ENCODE measurements around the gene ZNF354C.

DNA sequence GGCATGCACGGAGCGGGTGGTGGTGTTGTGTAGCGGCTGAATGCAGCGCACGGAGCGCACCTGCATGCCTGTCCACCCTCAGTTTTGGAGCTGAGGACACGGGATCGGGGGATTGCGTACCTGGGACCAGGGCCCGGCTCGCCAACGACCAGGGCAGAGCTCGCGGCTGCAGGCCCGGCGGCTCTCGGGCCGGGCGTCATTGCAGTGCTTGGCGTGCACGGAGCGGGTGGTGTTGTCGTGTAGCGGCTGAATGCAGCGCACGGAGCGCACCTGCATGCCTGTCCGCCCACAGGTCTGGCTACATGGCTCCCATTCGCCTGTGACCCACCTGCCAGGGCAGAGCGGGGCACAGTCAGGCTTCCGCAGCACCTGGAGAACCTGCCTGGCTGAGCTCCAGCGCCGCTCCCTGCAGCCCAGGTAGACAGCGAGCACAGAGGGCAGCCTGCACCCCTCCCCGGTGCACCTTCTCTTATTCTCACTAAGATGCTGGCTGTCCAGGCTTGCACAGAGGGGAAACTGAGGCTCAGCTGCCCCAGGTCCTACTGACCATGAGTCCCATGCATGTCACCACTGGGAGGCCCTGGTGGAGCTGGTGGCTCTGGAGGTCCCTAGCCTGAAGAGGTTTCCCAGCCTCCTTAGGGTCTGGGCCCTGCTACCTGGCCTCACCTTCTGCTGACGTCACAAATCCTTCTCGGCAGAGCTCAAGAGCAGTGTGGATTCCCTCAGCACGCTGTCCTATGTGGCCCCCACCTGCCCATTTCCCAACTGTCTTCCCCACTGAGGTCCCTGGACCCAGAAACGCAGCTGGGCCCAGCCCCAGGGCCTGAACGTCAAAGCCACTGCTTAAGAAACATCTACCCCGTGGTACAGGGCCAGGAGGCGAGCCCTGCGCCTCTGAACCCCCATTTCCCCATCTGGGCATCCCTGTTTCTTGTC is 64.9 kb downstream of the ZNF354C start:
- TF ChIP-seq EZH2 (IDR thresholded peaks at IDR 0.05) (no peak), POLR2AphosphoS5 (IDR thresholded peaks at IDR 0.05; ENCODE audit: borderline replicate concordance, low read depth, low read length) (no peak)

Data from SK-N-MC (cell line).